Measurements from ENCODE around the gene WNK2.
"Not testable (repeated sequence)": the region's sequence is repeated elsewhere in the genome, so short reads cannot be mapped to it uniquely, and the experiment has no call there.

DNA sequence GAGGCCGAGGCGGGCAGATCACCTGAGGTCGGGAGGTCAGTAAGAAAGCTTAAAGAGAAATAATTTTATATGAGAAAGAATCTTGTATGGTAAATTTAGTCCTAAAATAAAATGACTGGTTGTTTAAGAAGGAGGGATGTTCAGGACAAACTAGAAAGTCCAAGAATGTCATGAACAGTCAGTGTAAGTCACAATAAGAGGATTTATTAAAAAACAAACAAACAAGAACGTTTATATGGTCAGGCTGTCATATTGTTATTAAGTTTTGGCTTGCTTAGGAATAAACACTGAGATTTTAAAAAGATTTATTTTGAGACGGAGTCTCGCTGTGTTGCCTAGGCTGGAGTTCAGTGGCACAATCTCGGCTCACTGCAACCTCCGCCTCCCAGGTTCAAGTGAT is 176.0 kb downstream of the WNK2 start:
- not testable (repeated sequence) for TF ChIP-seq CTCF (IDR thresholded peaks at IDR 0.05; ENCODE audit: insufficient read depth, low read length, poor library complexity, severe bottlenecking); EZH2phosphoT487 (conservative IDR thresholded peaks at IDR 0.05; ENCODE audit: low read length)
